GM21619 (cell line): ENCODE measurements around the gene VASN.
"Not testable (repeated sequence)": the region's sequence is repeated elsewhere in the genome, so short reads cannot be mapped to it uniquely, and the experiment has no call there.

Source experiments
- ATAC-seq: cut with Tn5 transposase; IDR thresholded peaks from one replicate; pipeline ENCODE4 v1.9.1; 2021; ENCODE audit not compliant: unreplicated experiment

Gene VASN

DNA sequence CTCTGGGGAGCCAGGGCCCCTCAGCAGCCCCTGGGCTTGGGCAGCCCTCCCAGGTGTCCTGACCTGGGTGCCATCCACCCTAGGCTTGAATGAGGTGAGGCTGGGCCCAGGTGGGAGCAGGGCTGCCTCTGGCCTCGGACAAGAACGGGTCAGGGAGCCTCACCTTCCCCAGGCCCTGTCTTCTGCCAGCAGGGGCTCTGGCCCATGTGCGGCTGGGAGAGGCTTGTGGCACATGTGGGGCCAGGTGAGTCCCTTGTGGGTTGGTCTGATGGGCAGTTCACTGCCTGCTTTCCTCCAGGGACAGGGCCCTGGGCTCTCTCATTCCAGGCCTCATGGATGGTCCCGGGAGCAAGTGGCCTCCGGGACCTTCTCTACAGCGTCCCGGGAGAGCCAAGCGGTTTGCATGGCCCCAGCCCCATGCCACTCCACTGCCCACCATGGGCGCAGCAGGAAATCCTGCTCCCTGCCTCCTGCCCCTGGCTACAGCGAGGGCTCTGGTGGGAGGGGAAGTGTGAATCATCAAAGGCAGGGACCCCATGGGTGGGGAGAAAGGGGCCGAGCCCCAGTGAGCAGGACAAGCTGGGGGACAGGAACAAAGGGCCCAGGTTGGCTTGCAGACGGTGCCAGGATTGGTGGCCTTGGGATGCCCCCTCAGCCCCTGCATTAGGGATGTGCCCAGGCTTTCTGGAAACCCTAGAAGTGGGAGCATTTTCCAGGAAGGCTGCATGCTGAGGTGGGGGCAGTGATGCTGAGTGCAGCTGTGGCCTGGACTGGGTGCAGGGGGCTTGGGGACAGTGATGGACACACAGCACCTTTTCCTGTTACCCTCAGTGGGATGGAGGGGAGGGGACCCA lies 12.2 kb downstream of the VASN start:
- no peak for ATAC-seq

- no peak for ATAC-seq
Measured at GRCh38 chr16:4384509-4384942, 12.9 kb downstream of the VASN start.

DNA sequence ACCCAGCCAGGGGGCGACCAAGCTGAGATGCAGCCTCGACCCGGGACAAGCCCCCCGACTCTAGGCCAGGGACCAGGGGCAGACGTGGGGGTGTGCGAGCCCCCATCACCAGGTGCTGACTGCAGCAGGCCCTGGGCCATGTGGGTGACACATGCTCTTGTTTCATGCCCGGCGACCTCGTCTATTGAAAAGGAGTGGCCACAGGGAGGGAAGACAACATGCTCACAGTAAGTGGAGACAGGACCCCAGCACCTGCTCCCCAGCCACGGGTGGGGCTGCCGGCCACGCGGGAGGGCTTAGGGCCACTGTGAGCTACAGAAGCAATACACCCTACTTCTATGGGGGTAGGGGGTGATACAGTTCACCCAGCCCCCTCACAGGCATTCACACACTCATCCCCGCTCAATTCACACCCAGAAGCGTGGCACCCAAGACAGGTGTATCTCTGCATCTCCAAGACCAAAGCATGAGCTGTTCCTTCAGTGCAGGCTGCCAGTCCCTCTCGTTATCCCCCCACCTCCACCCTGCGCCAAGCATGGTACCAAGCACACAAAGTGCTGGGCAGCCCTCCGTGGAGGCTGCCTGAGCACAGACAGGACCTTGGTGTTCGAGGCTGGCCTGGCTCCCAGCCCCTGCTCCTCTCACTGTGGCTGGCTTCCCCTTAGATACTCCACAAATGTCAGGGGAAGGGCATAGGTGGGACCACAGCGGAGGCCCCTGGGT lies 13.6 kb downstream of the VASN start:
- no peak for ATAC-seq

DNA sequence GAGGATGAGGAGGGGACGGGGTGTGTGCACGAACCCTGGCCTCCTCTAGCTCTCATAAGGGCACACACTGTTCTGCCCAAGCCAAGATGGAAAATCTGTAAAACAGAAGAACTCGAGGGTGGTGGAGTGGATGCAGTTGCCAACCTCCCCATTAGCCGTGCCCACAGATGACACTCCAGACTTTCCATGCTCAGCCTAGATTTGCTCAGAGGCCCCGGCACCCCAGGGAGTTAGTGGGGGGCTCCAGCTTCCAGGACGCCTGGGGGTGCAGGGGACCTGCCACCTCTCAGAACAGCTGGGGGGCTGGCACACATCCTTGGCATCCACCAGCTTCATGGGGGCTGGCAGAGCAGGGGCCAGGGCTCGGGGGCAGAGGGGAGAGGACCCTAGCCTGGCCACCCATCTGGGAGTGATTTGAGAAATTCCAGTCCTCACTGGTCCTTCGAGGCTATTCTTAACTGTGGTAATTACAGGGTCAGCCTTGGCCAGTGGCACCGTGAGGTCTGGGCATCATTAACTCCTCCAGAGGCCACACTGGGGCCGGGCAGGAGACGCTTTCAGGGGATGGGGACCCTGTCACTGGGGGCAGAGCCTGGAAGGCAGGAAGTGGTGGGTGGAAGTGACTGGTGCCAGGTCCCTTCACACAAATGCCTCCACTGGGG lies 14.3 kb downstream of the VASN start:
- ATAC-seq = no peak

GRCh38 chr16:4386451-4386805 lies 14.8 kb downstream of the VASN start:
- ATAC-seq = no peak

DNA sequence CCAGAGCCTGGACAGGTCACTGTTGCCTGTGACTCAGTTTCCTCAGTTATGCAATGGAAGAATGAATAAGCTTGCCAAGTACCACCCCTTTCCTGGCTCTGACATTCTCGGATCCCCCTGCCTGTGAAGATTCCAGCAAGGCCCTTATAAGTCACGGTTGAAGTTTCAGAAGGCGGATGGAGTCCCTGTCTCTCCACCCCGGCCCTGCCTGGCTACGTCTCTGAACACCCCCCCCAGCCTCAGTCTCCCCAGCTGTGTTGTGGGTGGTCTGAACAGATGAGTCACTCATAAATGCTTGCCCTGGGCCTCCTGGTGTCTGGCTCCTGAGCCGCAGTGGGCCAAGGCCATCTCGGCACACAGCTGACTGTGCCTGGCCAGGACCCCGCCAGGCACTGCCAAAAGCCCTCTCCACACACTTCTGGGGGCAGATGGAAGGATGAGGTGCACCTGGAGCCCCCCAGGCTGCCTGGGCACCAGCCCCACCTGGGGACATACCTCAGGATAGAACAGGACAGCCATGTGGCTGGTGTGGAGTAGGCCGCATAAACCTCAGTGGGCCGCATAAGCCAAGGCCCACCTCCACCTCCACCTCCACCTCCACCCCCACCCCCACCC lies 15.4 kb downstream of the VASN start:
- ATAC-seq = no peak

GRCh38 chr16:4387781-4388180 lies 16.1 kb downstream of the VASN start:
- ATAC-seq = no peak

DNA sequence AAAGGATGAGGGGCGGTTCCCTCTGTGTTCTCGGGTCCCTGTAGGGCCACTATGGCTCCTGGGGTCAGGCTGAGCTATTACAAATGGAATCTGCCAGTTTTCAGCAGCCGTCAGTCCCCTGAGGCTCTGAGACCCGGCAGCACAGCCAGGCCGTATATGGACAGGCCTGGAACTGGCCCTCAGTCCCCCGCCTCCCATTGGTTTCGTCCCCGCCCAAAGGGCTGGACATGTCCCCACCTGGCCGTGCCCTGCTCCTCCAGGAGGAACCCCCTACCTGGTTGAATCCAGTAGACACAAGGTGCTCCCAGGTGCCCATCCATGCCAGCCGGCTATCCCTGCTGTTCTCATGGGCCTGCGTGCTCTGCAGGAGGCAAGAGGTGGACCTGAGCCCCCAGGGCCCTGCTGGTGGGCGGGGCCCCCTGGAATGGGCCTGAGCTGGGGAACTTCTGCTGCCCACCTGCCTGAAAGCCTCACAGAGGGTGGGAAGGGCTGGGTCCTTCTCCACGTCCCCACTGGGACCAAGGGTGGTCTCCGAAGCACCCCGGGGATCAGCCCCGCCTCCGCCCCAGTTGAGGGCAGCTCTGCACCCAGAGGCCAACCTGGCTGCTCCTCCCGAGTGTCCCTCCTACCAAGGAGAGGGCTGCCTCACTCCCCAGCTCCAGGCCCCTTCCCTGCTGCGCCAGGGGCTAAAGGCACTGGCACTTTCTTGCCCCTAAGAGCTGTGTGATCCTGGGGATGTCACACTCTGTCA lies 16.8 kb downstream of the VASN start:
- ATAC-seq = no peak

DNA sequence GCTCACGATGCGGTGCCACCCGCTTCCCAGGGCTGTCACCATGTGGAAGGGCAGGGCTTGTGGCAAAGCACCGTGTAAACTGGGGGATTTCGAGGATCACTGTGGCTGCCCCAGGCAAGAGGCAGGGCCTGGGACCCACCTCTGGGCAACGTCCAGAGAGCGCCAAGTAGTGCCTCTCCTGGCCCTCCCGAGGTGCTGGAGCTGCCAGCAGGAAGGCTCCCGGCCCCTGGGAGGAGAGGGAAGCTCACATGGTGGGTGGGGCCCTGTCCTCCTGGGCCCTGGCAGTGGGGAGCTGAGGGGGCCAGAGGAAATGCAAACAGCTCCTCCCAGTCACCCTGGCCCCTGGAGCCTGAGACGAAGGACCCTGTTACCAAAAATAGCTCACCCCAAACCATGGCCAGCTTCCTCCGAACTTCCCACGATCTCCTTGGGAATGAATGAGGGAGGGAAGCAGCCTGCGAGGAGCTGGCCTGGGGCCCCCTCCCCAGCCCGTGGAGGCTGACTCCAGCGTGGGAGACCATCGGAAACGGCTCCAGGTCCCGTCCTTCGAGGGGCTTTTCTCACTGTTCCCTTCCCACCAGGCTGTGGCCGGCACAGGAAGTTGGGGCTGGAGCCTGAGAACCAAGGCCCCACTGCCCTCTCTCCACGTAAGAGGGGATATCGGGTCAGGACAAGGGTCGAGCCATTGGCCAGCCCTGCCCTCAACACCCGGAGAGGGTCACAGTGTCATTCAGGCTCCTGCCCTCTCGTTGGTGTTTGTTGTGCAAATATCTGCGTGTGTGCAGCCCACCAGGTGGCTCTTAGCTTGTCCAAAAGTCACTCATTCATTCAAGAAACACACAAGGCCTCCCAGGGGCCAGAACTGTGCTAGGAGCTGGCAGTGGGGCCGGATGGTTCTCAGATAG lies 17.7 kb downstream of the VASN start:
- ATAC-seq = no peak

- ATAC-seq = no peak
Measured at GRCh38 chr16:4390266-4391260, 18.9 kb downstream of the VASN start.

- no peak for ATAC-seq
Measured at GRCh38 chr16:4391631-4392381, 20.2 kb downstream of the VASN start.

DNA sequence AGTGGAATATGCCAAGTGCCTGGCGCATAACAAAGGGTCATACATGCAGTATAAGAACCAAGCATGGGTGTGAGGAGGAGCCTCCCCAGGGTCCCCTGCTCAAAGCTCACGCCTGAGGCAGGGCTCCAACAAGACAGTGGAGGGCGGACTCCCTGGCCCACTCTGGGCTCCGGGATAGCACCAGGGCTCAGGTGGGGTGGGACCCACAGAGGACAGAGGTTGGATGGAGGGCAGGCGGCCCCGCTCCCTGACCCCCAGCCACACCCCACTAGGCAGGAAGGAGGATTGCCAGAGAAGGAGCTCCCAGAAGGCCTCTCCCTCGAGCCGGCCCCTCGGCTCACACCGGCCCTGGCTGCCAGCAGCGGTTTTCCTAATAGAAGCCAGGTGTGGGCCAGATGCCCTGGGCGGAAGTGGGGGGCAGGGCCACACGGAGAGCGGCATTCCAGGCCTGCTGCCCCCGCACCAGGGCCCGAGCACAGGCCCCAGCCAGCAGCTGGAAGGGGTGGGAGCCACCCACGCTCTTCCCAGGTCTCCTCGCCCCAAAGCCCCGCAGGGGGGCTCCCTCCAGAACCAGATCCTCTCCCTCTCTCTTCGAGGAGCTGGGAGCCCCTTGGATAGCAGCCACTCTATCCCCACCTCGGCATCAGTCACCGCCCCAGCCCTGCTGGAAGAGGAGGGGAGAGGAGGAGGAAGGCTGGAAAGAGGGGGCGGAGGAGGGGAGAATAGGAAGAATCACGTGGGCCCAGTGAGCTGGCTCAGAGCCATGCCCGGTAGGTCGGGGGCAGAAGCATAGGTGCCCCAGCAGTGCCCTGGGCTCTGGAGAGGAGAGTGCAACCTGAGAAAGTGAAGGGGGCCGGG lies 21.0 kb downstream of the VASN start:
- ATAC-seq = no peak

- ATAC-seq = no peak
Measured at GRCh38 chr16:4393240-4393600, 21.6 kb downstream of the VASN start.

DNA sequence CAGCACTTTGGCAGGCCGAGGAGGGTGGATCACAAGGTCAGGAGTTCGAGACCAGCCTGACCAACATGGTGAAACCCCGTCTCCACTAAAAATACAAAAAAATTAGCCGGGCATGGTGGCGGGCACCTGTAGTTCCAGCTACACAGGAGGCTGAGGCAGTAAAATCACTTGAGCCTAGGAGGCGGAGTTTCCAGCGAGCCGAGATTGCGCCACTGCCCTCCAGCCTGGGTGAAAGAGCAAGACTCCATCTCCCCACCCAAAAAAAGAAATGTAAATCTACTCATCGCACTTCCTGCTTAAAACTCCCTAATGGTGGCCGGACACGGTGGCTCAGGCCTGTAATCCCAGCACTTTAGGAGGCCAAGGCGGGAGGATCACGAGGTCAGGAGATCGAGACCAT lies 22.2 kb downstream of the VASN start:
- not testable (repeated sequence) for ATAC-seq

DNA sequence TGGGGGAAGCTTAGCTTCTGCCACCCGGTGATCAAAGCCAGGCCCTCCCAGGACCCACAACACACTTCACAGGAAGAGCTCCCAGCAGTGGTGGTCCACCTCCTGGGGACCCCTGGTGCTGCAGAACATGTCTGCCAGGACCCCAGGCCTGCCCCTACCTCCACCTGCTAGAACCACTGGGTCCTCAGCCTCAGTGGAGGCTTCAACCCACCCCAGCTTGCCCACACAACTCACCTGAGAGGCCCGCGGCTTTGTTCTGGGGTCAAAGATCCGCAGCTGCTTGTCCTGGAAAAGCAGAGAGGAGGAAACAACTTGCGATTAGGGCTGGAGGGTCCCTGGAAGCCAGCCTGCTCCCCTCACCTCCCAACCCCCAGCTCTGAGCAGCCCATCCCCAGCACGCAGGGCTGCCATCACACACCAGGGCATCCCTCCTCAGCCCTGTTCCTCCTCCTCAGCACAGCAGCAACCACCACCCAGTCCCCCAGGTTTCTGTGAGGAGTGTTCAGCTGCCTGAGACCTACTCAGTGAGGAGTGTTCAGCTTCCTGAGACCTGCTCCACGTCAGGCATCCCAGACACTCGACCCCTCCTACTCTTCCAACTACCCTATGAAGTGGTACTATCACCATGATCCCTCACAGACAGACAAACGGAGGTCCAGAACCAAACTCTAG lies 23.5 kb downstream of the VASN start:
- ATAC-seq = no peak

DNA sequence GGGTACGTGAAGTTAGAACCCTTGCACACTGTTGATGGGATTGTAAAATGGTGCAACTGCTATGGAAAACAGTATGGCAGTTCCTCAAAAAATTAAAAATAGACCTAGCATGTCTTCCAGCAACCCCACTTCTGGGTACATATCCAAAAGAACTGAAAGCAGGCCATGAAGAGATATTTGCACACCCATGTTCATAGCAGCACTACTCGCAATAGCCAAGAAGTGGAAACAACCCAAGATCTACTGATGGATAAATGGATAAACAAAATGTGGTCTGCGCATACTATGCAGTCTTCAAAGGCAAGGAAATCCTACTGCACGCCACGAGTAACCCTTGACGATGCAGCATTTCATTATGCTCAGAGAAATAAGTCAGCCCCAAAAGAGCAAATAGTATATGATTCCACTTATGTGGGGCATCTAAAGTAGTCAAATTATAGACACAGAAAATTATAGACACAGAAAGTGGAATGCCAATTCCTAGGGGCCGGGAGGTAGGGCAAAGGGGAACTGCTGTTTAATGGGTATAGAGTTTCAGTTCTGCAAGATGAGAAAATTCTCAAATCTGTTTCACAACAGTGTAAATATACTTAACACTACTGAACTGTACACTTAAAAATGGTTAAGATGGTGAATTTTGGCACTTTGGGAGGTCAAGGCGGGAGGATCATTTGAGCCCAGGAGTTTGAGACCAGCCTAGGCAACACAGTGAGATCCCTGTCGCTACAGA lies 27.5 kb downstream of the VASN start:
- no peak for ATAC-seq
